Measurements from ENCODE around the gene ATG7.
"Not testable (repeated sequence)": the region's sequence is repeated elsewhere in the genome, so short reads cannot be mapped to it uniquely, and the experiment has no call there.

Gene ATG7

GRCh38 chr3:11390411-11391131 is 118.4 kb downstream of the ATG7 start:
- DNase-seq (ENCODE audit: low spot score): no peak

- no peak for DNase-seq (ENCODE audit: low spot score)
Measured at GRCh38 chr3:11391174-11391879, 119.1 kb downstream of the ATG7 start.

- DNase-seq (ENCODE audit: low spot score): no peak
Measured at GRCh38 chr3:11392014-11392859, 120.0 kb downstream of the ATG7 start.

GRCh38 chr3:11392860-11393114 is 120.6 kb downstream of the ATG7 start:
- DNase-seq (ENCODE audit: low spot score): no peak

- DNase-seq (ENCODE audit: low spot score): no peak
Measured at GRCh38 chr3:11393401-11393800, 121.2 kb downstream of the ATG7 start.

- DNase-seq (ENCODE audit: low spot score): no peak
Measured at GRCh38 chr3:11394392-11394791, 122.2 kb downstream of the ATG7 start.

- DNase-seq (ENCODE audit: low spot score): no peak
Measured at GRCh38 chr3:11400213-11400612, 128.0 kb downstream of the ATG7 start.

GRCh38 chr3:11401434-11401833 is 129.2 kb downstream of the ATG7 start:
- no peak for DNase-seq (ENCODE audit: low spot score)

- no peak for DNase-seq (ENCODE audit: low spot score)
Measured at GRCh38 chr3:11405323-11405722, 133.1 kb downstream of the ATG7 start.

GRCh38 chr3:11407644-11408043 is 135.4 kb downstream of the ATG7 start:
- no peak for DNase-seq (ENCODE audit: low spot score)

- DNase-seq (ENCODE audit: low spot score): not testable (repeated sequence)
Measured at GRCh38 chr3:11408324-11408859, 136.2 kb downstream of the ATG7 start.

- DNase-seq (ENCODE audit: low spot score): no peak
Measured at GRCh38 chr3:11410564-11410963, 138.4 kb downstream of the ATG7 start.

- no peak for DNase-seq (ENCODE audit: low spot score)
Measured at GRCh38 chr3:11411956-11412355, 139.8 kb downstream of the ATG7 start.

GRCh38 chr3:11413071-11413470 is 140.9 kb downstream of the ATG7 start:
- DNase-seq (ENCODE audit: low spot score): no peak

- DNase-seq (ENCODE audit: low spot score): no peak
Measured at GRCh38 chr3:11415099-11415498, 142.9 kb downstream of the ATG7 start.

- DNase-seq (ENCODE audit: low spot score): no peak
Measured at GRCh38 chr3:11420066-11420465, 147.9 kb downstream of the ATG7 start.

- DNase-seq (ENCODE audit: low spot score): no peak
Measured at GRCh38 chr3:11422291-11422690, 150.1 kb downstream of the ATG7 start.

- DNase-seq (ENCODE audit: low spot score): no peak
Measured at GRCh38 chr3:11423868-11424267, 151.7 kb downstream of the ATG7 start.

GRCh38 chr3:11424277-11424676 is 152.1 kb downstream of the ATG7 start:
- no peak for DNase-seq (ENCODE audit: low spot score)

- no peak for DNase-seq (ENCODE audit: low spot score)
Measured at GRCh38 chr3:11430207-11430606, 158.0 kb downstream of the ATG7 start.

- DNase-seq (ENCODE audit: low spot score): no peak
Measured at GRCh38 chr3:11430624-11431023, 158.4 kb downstream of the ATG7 start.

GRCh38 chr3:11431319-11431718 is 159.1 kb downstream of the ATG7 start:
- no peak for DNase-seq (ENCODE audit: low spot score)

- DNase-seq (ENCODE audit: low spot score): no peak
Measured at GRCh38 chr3:11434017-11434526, 161.9 kb downstream of the ATG7 start.

All from CD4-positive, alpha-beta T cell treated with Interleukin-2 at 100 ng/mL for 4 hours (primary cell).